Right lobe of liver (tissue), 4 donors: ENCODE results near the gene MPL.

Experiments used
- POLR2A ChIP-seq: fragments of 450-650 bp; IDR thresholded peaks from one replicate; pipeline ENCODE4 v1.6.1; 2017; ENCODE audit warnings: antibody characterized with exemption, mild to moderate bottlenecking
- TF ChIP-seq, protein P1 (sequence below), 4 donors: fragments of 200-600 bp in 3 of 4; fragments of 450-650 bp in 1 of 4; IDR thresholded peaks; one replicate each; pipeline versions ENCODE4 v1.5.1 to v1.8.0; 2016 to 2022; ENCODE audit warnings: antibody characterized with exemption in 4 of 4, mild to moderate bottlenecking in 2 of 4
- donor health status: DM: no; HTN: no; CAD: no.
- donor health status: DM: no; HTN: no; CAD: no.
- donor health status: DM: no; HTN: yes; CAD: no.

DNA sequence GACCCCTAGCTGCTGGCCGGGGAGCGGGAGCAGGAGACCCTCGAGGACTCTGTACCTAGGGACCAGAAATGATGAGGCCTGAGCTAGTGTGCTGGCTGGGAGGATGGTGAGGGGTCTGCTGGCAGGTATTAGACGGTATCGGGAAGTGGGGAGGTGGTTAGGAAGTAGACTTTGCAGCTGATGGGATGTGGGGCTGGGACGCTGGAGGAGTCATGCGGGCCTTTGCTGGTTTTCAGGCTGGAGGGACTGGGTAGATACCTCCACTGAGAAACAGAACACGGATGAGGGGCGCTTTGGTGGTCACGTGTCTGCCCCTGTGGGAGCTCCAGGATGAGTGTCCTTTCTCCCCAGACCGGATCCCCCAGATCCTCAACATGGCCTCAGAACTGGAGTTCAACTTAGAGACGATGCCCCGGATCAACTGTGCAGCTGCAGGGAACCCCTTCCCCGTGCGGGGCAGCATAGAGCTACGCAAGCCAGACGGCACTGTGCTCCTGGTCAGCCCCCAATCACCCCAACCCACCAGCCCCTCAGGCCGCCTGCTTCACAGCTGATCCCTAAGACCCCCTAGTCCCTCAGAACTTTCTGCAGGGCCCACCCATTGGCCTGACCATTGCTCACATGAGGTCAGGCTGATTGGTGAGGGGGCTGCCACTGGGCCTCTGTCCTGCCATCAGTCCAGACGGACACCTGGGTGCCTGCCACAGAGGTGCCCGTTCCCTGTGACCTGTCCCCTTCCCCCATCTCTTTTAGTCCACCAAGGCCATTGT lies 28.8 kb upstream of the MPL start:
- TF ChIP-seq, protein P1, sequence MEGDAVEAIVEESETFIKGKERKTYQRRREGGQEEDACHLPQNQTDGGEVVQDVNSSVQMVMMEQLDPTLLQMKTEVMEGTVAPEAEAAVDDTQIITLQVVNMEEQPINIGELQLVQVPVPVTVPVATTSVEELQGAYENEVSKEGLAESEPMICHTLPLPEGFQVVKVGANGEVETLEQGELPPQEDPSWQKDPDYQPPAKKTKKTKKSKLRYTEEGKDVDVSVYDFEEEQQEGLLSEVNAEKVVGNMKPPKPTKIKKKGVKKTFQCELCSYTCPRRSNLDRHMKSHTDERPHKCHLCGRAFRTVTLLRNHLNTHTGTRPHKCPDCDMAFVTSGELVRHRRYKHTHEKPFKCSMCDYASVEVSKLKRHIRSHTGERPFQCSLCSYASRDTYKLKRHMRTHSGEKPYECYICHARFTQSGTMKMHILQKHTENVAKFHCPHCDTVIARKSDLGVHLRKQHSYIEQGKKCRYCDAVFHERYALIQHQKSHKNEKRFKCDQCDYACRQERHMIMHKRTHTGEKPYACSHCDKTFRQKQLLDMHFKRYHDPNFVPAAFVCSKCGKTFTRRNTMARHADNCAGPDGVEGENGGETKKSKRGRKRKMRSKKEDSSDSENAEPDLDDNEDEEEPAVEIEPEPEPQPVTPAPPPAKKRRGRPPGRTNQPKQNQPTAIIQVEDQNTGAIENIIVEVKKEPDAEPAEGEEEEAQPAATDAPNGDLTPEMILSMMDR (IDR thresholded peaks at IDR 0.05) = no peak
- TF ChIP-seq POLR2A = no peak
